H9 (cell line): ENCODE measurements around the gene TET2. TPM values are rescaled to one million over a fixed set of nuclear protein-coding genes. Genes with fewer than 3 reads are reported as not detected.

Source experiments
- DNase-seq: peaks from one replicate; pipeline ENCODE4 v3.0.0-alpha.2; 2017
- H2AFZ ChIP-seq: one replicate; pipeline ENCODE4 v1.6.1; 2013; ENCODE audit warnings: mild to moderate bottlenecking, low read length, control low read depth, moderate library complexity
- H2AK5ac ChIP-seq: 2 replicates; pipeline ENCODE4 v1.6.1; 2013; ENCODE audit warnings: low read length, control low read depth, mixed read lengths; ENCODE audit not compliant: insufficient read length
- H2BK120ac ChIP-seq: one replicate; pipeline ENCODE4 v1.6.1; 2013; ENCODE audit warnings: low read depth, mild to moderate bottlenecking, low read length, control low read depth, inconsistent platforms; ENCODE audit not compliant: poor library complexity, severe bottlenecking
- H2BK12ac ChIP-seq: 2 replicates; pipeline ENCODE4 v1.6.1; 2013; ENCODE audit warnings: low read length, control low read depth, mixed read lengths, low read depth; ENCODE audit not compliant: insufficient read length
- H2BK15ac ChIP-seq: 2 replicates; pipeline ENCODE4 v1.6.1; 2013; ENCODE audit warnings: low read depth, low read length, control low read depth
- H2BK20ac ChIP-seq: one replicate; pipeline ENCODE4 v1.6.1; 2013; ENCODE audit warnings: low read depth, mild to moderate bottlenecking, low read length, control low read depth, inconsistent platforms; ENCODE audit not compliant: poor library complexity, severe bottlenecking
- H2BK5ac ChIP-seq: 2 replicates; pipeline ENCODE4 v1.6.1; 2013; ENCODE audit warnings: low read length, control low read depth, mixed read lengths; ENCODE audit not compliant: insufficient read length
- H3K14ac ChIP-seq: 2 replicates; pipeline ENCODE4 v1.6.1; 2013; ENCODE audit warnings: low read length, control low read depth; ENCODE audit not compliant: insufficient read depth
- H3K18ac ChIP-seq: 2 replicates; pipeline ENCODE4 v1.6.1; 2013; ENCODE audit warnings: low read depth, mild to moderate bottlenecking, mixed read lengths, low read length, control low read depth; ENCODE audit not compliant: insufficient read length
- H3K23ac ChIP-seq: 2 replicates; pipeline ENCODE4 v1.6.1; 2013; ENCODE audit warnings: low read length, control low read depth, mixed read lengths, low read depth; ENCODE audit not compliant: insufficient read length
- H3K23me2 ChIP-seq: 2 replicates; pipeline ENCODE4 v1.6.1; 2013; ENCODE audit warnings: low read depth, mild to moderate bottlenecking, mixed read lengths, low read length, control low read depth; ENCODE audit not compliant: insufficient read length, poor library complexity, severe bottlenecking
- H3K27ac ChIP-seq: 2 replicates; pipeline ENCODE4 v1.5.1; 2013; ENCODE audit warnings: low read length, control low read depth, mixed read lengths, low read depth; ENCODE audit not compliant: insufficient read length
- H3K27me3 ChIP-seq: 2 replicates; pipeline ENCODE4 v1.6.1; 2013; ENCODE audit warnings: low read length, control low read depth, inconsistent platforms; ENCODE audit not compliant: insufficient read depth
- H3K4ac ChIP-seq: 2 replicates; pipeline ENCODE4 v1.6.1; 2013; ENCODE audit warnings: low read depth, mild to moderate bottlenecking, control low read depth, inconsistent platforms, low read length, moderate library complexity
- H3K4me1 ChIP-seq: 2 replicates; pipeline ENCODE4 v1.6.1; 2013; ENCODE audit warnings: low read length, control low read depth, inconsistent platforms; ENCODE audit not compliant: insufficient read depth
- H3K4me2 ChIP-seq: 2 replicates; pipeline ENCODE4 v1.6.1; 2013; ENCODE audit warnings: low read length, control low read depth, mixed read lengths; ENCODE audit not compliant: insufficient read length, insufficient read depth
- H3K56ac ChIP-seq: 2 replicates; pipeline ENCODE4 v1.6.1; 2013; ENCODE audit warnings: low read depth, mild to moderate bottlenecking, mixed read lengths, low read length, control low read depth; ENCODE audit not compliant: insufficient read length
- H3K79me1 ChIP-seq: 2 replicates; pipeline ENCODE4 v1.6.1; 2013; ENCODE audit warnings: low read depth, mild to moderate bottlenecking, moderate library complexity, low read length, control low read depth, inconsistent platforms; ENCODE audit not compliant: insufficient read depth, poor library complexity, severe bottlenecking
- H3K79me2 ChIP-seq: 2 replicates; pipeline ENCODE4 v1.6.1; 2013; ENCODE audit warnings: low read length, control low read depth, inconsistent platforms; ENCODE audit not compliant: insufficient read depth
- H3K9ac ChIP-seq: 2 replicates; pipeline ENCODE4 v1.6.1; 2013; ENCODE audit warnings: low read length, control low read depth, mixed read lengths; ENCODE audit not compliant: insufficient read length; ENCODE audit errors: extremely low read depth
- H3K9me3 ChIP-seq: one replicate; pipeline ENCODE4 v1.6.1; 2013; ENCODE audit warnings: low read depth, low read length, inconsistent platforms; ENCODE audit not compliant: control insufficient read depth
- H3T11ph ChIP-seq: one replicate; pipeline ENCODE4 v1.6.1; 2013; ENCODE audit warnings: mild to moderate bottlenecking, low read length, control low read depth, inconsistent platforms
- H4K20me1 ChIP-seq: one replicate; pipeline ENCODE4 v1.6.1; 2013; ENCODE audit not compliant: control insufficient read depth, insufficient read length, insufficient read depth
- H4K5ac ChIP-seq: 2 replicates; pipeline ENCODE4 v1.6.1; 2013; ENCODE audit warnings: low read depth, mild to moderate bottlenecking, mixed read lengths, low read length, control low read depth; ENCODE audit not compliant: insufficient read length
- H4K8ac ChIP-seq: replicated peaks from 2 replicates; pipeline ENCODE4 v1.6.1; 2013; ENCODE audit warnings: low read length, control low read depth, mixed read lengths, low read depth; ENCODE audit not compliant: insufficient read length
- H4K91ac ChIP-seq: 2 replicates; pipeline ENCODE4 v1.6.1; 2013; ENCODE audit warnings: low read depth, mild to moderate bottlenecking, moderate library complexity, mixed read lengths, low read length, control low read depth; ENCODE audit not compliant: insufficient read length
- H3K27ac Mint-ChIP-seq, 3 experiments: 2 replicates in 2 of 3; 3 replicates in 1 of 3; pipeline ENCODE4 v1.8.0; 2020 to 2021; ENCODE audit warnings: mixed read lengths in 3 of 3, mild to moderate bottlenecking in 1 of 3, moderate library complexity in 1 of 3
- H3K27me3 Mint-ChIP-seq: 2 replicates; pipeline ENCODE4 v1.8.0; 2021; ENCODE audit warnings: low read depth, mild to moderate bottlenecking, moderate library complexity, mixed read lengths
- H3K36me3 Mint-ChIP-seq, 3 experiments: 2 replicates in 2 of 3; 3 replicates in 1 of 3; pipeline ENCODE4 v1.8.0; 2020 to 2021; ENCODE audit warnings: low read depth in 3 of 3, mixed read lengths in 3 of 3; ENCODE audit not compliant: insufficient read depth in 1 of 3
- H3K4me1 Mint-ChIP-seq, 2 experiments: 2 replicates each; pipeline ENCODE4 v1.8.0; 2020; ENCODE audit warnings: mixed read lengths in 2 of 2
- H3K4me3 Mint-ChIP-seq, 2 experiments: 2 replicates in 1 of 2; 3 replicates in 1 of 2; pipeline ENCODE4 v1.8.0; 2020 to 2021; ENCODE audit warnings: mild to moderate bottlenecking in 2 of 2, mixed read lengths in 2 of 2, moderate library complexity in 1 of 2
- H3K9me3 Mint-ChIP-seq, 2 experiments: 2 replicates in 1 of 2; 3 replicates in 1 of 2; pipeline ENCODE4 v1.8.0; 2020; ENCODE audit warnings: mild to moderate bottlenecking in 2 of 2, mixed read lengths in 2 of 2, moderate library complexity in 1 of 2
- CTCF ChIP-seq: fragments of 200-600 bp; sonication (generic); conservative IDR thresholded peaks from 3 replicates; pipeline ENCODE4 v1.8.0; 2021; ENCODE audit warnings: antibody characterized with exemption, mild to moderate bottlenecking
- total RNA-seq: library from RNA; stranded (reverse); gene quantifications from 2 replicates; pipeline ENCODE4 v1.2.1, GENCODE V29; 2021

Gene TET2
- total RNA-seq, 1 experiment from 2014 or later = 3.1 TPM

DNA sequence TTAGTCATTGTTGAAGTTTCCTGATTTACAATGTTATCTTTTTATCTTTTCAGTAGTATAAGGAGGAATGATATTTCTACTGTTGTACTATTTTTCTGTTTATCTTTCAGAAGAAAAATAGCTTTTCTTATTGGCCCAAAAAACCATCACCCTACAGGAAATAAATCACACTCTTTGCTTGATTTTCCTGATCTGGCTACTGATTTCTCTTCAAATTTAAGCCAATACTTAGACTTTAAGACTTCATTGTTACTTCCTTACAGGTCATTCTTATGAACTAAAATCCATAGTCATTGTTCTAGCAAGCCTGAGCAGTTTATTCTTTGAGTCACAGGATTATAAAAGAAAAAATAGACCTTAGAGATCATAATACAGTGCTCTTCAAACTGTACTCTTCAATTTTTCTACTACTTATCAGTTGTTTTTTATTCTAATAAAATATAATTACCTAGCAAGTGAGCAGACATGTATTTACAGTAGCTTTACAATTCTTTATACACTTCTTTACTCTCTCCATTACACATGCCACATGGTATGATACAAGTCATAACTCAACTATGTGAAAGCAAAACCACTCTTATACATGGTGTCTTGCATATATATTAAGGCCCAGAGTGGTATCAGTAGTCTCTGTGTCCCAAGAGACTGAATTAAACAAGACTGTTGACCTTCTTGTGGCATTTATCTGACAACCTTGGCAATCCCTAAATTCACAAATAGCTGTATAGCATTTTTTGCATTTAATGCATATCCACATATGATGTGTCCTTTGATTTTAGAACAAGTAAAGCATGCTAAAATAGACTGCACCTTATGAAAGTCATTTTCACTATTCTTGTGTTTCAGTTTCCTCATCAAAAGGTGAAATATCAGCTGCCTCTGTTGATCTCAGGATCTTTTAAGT lies 47.9 kb downstream of the TET2 start:
- no peaks in the 10 kb centered on the region for H3K36me3 Mint-ChIP-seq
- no peak overlapping the region for H2BK20ac ChIP-seq
- no peaks in the 10 kb centered on the region for H4K20me1 ChIP-seq
- no peaks in the 10 kb centered on the region for H3K79me1 ChIP-seq
- H2BK12ac ChIP-seq = no peak overlapping the region
- no peak overlapping the region for H3K9ac ChIP-seq
- H3K27me3 Mint-ChIP-seq = no peaks in the 10 kb centered on the region
- H2AFZ ChIP-seq = no peak overlapping the region
- no peak for DNase-seq
- H3K56ac ChIP-seq = no peak overlapping the region
- H2BK120ac ChIP-seq = no peak overlapping the region
- no peak overlapping the region for H3K4ac ChIP-seq
- H3K14ac ChIP-seq = no peak overlapping the region
- no peak for TF ChIP-seq CTCF
- H4K8ac ChIP-seq = no peak overlapping the region
- no peak overlapping the region for H4K91ac ChIP-seq
- no peaks in the 10 kb centered on the region for H3K4me1 ChIP-seq
- no peak overlapping the region for H3K18ac ChIP-seq
- no peak overlapping the region for H3K23ac ChIP-seq
- H3K27me3 ChIP-seq = no peaks in the 10 kb centered on the region
- H3K27ac Mint-ChIP-seq = no peak overlapping the region
- peaks cover 5 to 6% of the 10 kb centered on the region in 2 experiments for H3K4me1 Mint-ChIP-seq
- H3K9me3 ChIP-seq = no peaks in the 10 kb centered on the region
- H3K4me3 Mint-ChIP-seq = no peak overlapping the region
- H3K27ac ChIP-seq = no peak overlapping the region
- H3K79me2 ChIP-seq = no peaks in the 10 kb centered on the region
- H4K5ac ChIP-seq = no peak overlapping the region
- H3T11ph ChIP-seq = no peak overlapping the region
- no peaks in the 10 kb centered on the region for H3K9me3 Mint-ChIP-seq
- H2BK15ac ChIP-seq = no peak overlapping the region
- H2BK5ac ChIP-seq = no peak overlapping the region
- no peak overlapping the region for H3K4me2 ChIP-seq
- H2AK5ac ChIP-seq = no peak overlapping the region
- H3K23me2 ChIP-seq = no peaks in the 10 kb centered on the region
